Spleen (tissue), 7 donors: ENCODE measurements around the gene NAMPT.
A peak's percentile ranks its signal among the peaks of the same experiment; 100 is the strongest.

Source experiments
- POLR2A ChIP-seq, 3 donors: fragments of 450-650 bp; IDR thresholded peaks; one replicate each; pipeline ENCODE4 v1.5.1; 2017; ENCODE audit warnings: antibody characterized with exemption in 3 of 3, mild to moderate bottlenecking in 1 of 3
- POLR2AphosphoS5 ChIP-seq, 3 donors: sonication (generic); formaldehyde crosslinking; IDR thresholded peaks; one replicate each; pipeline ENCODE4 v1.5.1; 2017; ENCODE audit warnings: antibody characterized with exemption in 3 of 3
- TF ChIP-seq, protein P1 (sequence below), 11 experiments: fragments of 200-600 bp in 7 of 11; fragments of 450-650 bp in 4 of 11; sonication (generic) in 4 of 11; IDR thresholded peaks in 8 of 11; conservative IDR thresholded peaks in 3 of 11; 1 replicate in 7 of 11; 2 replicates in 4 of 11; pipeline versions ENCODE4 v1.4.0 to v1.8.0; 2016 to 2021; ENCODE audit warnings: antibody characterized with exemption in 11 of 11, inconsistent platforms in 4 of 11, mild to moderate bottlenecking in 1 of 11
- donor health status: DM: no; HTN: no; CAD: no; lungs with moderate emphysema.
- donor health status: DM: no; HTN: no; CAD: no.
- donor health status: DM: no; HTN: no; CAD: no.

DNA sequence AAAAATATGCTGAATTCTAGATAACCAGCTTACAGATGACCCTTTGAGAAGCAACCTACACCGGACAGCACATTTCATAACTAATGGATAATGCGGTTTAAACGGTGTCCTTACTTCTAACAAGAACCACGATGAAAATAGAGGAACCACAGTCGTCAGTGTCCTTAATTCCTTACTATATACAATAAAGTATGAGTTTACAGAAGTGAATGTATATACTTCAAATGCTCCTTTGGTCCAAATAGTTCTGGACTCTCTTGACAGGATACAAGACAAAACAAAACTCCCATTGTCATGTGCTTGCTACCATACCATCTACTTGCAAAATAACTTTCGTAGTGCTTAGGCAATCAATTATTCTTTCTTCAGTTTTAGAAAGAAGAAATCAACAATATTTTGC lies 2.4 kb downstream of the NAMPT start:
- TF ChIP-seq POLR2A (IDR thresholded peaks at IDR 0.05): no peak
- TF ChIP-seq, protein P1, sequence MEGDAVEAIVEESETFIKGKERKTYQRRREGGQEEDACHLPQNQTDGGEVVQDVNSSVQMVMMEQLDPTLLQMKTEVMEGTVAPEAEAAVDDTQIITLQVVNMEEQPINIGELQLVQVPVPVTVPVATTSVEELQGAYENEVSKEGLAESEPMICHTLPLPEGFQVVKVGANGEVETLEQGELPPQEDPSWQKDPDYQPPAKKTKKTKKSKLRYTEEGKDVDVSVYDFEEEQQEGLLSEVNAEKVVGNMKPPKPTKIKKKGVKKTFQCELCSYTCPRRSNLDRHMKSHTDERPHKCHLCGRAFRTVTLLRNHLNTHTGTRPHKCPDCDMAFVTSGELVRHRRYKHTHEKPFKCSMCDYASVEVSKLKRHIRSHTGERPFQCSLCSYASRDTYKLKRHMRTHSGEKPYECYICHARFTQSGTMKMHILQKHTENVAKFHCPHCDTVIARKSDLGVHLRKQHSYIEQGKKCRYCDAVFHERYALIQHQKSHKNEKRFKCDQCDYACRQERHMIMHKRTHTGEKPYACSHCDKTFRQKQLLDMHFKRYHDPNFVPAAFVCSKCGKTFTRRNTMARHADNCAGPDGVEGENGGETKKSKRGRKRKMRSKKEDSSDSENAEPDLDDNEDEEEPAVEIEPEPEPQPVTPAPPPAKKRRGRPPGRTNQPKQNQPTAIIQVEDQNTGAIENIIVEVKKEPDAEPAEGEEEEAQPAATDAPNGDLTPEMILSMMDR (IDR thresholded peaks at IDR 0.05 in 8 of 11, conservative IDR thresholded peaks at IDR 0.05 in 3 of 11): no peak
- peak in 1 of 3 donors; percentile 14 for TF ChIP-seq POLR2AphosphoS5 (IDR thresholded peaks at IDR 0.05)
